Ammon's horn (tissue), 1 donor: Measurements from ENCODE around the gene ATG16L1.
"Not testable (repeated sequence)": the region's sequence is repeated elsewhere in the genome, so short reads cannot be mapped to it uniquely, and the experiment has no call there.

Experiments used
- DNase-seq: peaks from one replicate; pipeline ENCODE4 v3.0.0-alpha.2; 2016; ENCODE audit warnings: low spot score

ATG16L1 gene

DNA sequence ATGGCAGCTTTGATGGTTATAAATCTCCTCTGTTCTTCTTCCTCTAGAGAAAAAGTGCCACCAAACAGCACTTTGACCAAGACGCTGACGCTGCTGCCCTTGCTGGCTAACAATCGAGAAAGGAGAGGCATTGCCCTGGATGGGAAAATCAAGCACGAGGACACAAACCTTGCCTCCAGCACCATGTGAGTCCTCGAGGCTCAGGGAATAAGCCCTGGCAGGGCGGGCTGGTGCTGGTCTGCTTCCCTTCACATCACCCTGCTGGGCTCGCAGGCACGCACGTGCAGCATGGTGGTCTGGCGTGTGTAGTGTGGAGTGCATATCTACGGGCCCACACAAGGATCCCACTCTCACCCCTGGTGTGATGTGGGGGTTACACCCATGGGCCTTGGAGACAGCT is 83.4 kb downstream of the ATG16L1 start:
- DNase-seq: no peak

DNA sequence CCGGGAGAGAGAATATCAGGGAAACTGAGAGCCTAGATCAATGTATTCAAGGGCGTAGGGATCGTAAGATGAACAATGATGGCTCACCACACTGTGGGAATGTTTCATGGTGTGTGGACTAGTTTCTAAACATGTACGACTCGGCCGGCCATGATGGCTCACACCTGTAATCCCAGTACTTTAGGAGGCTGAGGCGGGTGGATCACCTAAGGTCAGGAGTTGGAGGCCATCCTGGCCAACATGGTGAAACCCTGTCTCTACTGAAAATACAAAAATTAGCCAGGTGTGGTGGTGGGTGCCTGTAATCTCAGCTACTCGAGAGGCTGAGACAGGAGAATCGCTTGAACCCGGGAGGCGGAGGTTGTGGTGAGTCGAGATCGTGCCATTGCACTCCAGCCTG is 84.6 kb downstream of the ATG16L1 start:
- DNase-seq: not testable (repeated sequence)

- DNase-seq: no peak
Observed at GRCh38 chr2:233336541-233336940, 85.1 kb downstream of the ATG16L1 start.

DNA sequence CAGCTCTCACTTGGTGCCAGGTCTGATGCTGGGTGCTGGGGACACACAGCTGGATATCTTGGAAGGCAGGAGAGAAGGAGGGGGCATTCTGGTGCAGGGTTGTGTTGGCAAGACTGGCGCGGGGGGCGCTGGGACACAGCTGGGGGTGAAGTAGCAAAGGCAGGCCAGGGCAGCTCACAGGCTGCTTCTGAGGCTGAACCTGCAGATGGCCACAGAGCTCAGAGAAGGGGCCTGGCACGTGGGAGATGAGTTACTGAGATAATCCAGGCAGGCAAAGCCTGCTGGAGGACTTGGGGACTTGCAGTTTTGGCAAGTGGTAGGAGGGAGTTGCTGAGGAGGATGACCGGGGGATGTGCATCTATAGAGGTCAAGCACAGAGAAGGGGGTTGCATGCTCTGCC is 86.6 kb downstream of the ATG16L1 start:
- no peak for DNase-seq

DNA sequence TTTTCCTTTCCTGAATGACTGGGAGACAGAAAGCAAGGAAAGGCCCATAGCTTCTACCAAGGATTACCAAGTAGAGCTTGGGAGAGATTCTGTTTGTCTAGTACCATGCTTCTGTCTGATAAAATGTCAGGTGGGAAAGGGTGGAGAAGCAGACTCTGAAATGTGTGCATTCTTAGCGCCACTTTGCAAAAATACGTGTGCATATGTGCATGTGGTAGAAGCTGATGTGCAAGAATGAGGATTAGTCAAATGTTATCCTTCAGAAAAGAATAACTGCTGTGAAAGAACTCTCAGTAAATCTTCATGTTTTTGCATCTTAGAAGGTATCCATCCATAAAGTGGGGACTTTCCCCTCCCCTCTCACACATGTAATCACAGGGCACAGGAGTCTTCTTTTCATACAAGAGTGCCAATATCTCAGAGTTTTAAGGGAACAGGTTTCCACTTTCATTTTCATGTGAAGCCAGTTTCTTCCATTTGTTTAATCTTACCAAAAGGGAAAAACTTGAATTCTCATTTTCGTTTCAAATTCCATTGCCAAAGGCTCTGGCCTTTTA is 87.4 kb downstream of the ATG16L1 start:
- DNase-seq: no peak

DNA sequence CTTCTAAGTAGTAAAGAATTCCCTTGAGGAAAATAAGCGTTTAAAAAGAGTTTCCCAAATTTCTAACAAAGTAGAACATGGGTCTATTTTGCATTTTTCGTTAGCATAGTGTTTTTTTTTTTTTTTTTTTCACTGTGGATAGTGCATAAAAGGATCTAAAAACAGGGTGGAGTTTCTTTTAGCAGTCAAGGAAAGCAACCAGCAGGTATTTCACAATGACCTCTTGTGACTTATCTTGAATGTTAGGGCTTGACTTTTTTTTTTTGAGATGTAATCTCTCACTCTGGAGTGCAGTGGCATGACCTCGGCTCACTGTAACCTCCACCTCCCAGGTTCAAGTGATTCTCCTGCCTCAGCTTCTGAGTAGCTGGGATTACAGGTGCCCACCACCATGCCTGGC is 88.0 kb downstream of the ATG16L1 start:
- no peak for DNase-seq

DNA sequence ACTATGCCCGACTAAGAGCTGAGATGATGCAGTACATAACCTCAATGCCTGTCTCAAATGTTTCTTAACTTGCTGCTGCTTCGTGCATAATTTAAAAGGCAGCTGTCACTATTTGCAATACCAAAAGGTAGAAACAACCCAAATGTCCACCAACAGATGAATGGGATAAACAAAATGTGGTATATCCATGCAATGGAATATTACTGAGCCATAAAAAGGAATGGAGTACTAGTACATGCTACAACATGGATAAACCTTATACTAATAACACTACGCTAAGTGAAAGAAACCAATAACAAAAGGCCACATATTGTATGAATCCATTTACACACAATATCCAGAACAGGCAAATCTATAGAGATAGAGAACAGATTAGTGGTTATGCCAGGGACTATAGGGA is 89.8 kb downstream of the ATG16L1 start:
- DNase-seq: no peak

GRCh38 chr2:233342301-233342700 is 90.8 kb downstream of the ATG16L1 start:
- no peak for DNase-seq

- no peak for DNase-seq
Observed at GRCh38 chr2:233343171-233343705, 91.8 kb downstream of the ATG16L1 start.
